ENCODE data around the gene ALDH2.
"Not testable (repeated sequence)": the region's sequence is repeated elsewhere in the genome, so short reads cannot be mapped to it uniquely, and the experiment has no call there.

Gene ALDH2

DNA sequence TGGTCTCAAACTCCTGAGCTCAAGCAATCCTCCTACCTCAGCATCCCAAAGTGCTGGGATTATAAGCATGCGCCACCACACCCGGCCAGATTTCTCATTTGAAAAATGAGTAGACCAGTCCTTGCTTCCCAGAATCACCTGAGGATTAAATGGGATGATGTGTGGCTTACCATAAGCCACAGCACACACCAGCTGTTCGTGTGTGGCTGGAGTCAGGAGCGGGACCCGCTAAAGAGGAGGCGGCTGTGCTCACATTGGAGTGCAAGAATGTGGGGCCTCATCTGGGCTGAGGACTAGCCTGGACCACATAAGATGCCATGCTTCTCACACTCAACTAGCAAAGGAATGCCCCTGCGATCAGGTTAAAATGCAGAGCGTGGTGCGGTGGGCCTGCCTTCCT lies 6.7 kb upstream of the ALDH2 start:
- DNase-seq, result no peak

GRCh38 chr12:111761099-111761498 lies 5.6 kb upstream of the ALDH2 start:
- no peak for DNase-seq

- no peak for DNase-seq
Measured at GRCh38 chr12:111761706-111762105, 5.0 kb upstream of the ALDH2 start.

- DNase-seq, result not testable (repeated sequence)
Measured at GRCh38 chr12:111763552-111763951, 3.2 kb upstream of the ALDH2 start.

- no peak for DNase-seq
Measured at GRCh38 chr12:111764120-111764821, 2.5 kb upstream of the ALDH2 start.

- DNase-seq, result no peak
Measured at GRCh38 chr12:111767362-111768158, 827 bp downstream of the ALDH2 start.

DNA sequence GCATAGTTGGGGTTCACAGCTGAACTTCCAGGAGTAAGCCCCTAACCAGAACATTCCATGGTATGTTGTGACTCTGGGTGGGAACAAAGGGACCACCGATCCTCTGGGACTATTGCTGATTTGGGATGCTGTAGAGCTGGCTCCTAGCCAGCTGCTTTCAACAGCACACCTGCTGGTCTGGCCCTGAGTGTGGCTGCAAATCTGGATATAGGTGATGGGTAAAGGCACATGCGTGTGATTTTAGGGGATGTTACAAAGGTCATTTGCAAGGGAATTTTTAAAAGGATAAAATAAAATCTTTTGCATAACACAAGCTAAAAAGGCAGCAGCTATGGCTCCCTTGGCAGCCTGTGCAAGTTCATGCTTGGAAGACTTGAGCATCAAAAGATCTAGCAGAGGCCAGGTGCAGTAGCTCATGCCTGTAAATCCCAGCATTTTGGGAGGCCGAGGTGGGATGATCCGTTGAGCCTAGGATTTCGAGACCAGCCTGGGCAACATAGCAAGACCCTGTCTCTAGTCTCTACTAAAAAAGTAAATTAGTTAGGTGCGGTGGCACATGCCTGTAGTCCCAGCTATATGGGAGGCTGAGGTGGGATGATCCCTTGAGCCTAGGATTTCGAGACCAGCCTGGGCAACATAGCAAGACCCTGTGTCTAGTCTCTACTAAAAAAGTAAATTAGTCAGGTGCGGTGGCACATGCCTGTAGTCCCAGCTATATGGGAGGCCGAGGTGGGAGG lies 1.6 kb downstream of the ALDH2 start:
- DNase-seq, result no peak

DNA sequence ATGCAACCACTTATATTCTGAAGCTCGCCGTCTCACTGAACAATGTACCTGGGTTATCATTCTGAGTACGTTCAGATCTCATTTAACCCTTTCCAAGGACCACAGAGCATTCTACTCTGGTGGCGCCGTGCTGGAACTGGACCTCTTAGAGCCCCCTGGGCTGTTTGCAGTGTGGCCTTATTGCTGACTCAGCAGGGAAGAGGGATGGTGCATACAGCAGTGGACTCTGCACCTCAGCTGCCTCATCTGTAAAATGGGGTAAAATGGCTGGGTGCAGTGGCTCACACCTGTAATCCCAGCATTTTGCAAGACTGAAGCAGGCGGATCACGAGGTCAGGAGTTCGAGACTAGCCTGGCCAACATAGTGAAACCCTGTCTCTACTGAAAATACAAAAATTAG lies 2.9 kb downstream of the ALDH2 start:
- DNase-seq, result no peak

GRCh38 chr12:111773801-111774551 lies 7.2 kb downstream of the ALDH2 start:
- no peak for DNase-seq

- no peak for DNase-seq
Measured at GRCh38 chr12:111775205-111776193, 8.8 kb downstream of the ALDH2 start.

DNA sequence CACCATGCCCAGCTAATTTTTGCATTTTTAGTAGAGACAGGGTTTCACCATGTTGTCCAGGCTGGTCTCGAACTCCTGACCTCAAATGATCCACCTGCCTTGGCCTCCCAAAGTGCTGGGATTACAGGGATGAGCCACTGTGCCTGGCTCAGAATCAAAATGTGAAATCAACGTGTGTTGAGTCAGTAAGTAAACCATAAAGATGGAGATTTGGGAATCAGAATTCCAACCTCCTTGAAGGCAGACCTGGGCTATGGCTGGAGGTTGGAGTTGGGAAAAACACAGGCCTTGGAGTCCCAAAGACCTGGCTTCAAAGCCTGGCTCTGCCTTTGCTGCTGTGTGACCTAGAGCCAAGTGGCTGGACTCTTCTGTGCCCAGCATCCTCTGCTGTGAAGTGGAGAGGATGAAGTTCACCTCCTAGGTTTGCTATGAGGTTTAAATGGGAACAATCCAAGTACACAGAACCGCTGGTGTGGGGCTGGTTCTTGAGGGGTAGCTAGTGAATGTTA lies 10.2 kb downstream of the ALDH2 start:
- DNase-seq, result no peak

DNA sequence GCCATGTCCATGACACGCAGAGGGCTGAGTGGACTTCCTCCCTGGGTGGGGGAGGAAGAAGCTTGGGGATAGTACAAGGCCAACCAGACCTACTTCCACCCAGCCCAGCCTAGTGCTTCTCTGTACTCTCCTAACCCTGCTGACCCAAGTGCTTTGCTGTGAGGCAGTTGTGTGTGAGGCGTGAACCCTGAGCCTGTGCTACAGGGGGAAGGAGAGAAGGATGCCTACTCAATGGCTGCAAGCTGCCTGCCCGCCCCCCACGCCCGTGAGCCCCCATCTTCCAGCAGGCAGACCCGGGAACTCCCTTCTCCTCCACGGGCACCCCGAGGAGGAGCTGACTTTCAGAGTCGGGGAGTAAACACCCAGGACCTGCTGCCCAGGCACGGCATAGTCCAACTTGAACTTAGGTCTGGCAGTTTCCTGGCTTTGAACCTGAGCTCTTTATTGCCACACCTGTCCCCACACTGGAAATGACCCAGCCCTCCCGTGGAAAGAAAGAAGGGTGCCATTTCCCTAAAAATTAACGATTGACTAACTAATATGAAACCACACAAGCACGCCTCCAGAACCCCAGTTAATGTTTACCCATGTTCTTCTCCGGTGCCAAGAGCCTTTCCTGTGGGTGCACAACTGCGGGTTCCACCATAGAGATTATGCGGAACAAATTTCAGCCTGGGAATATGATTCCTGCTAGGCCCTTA lies 10.8 kb downstream of the ALDH2 start:
- no peak for DNase-seq

DNA sequence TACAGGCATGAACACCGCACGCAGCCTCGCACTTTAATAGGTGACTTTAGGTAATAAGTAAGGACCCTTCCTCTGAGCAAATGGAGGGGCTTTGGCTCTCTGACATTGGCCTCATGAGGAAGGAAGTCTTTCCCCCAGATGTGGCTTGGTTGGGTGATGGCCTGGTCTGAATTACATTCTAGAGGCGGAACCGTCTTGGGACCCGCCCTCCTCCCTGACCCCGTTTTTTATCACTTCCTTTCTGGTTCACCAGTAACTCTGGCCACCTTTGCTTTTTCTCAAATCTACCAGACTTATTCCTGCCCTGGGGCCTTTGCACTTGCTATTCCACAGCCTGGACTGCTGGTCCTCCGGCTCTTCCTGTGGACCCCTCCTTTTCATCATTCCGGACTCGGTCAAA lies 13.4 kb downstream of the ALDH2 start:
- DNase-seq, result no peak

DNA sequence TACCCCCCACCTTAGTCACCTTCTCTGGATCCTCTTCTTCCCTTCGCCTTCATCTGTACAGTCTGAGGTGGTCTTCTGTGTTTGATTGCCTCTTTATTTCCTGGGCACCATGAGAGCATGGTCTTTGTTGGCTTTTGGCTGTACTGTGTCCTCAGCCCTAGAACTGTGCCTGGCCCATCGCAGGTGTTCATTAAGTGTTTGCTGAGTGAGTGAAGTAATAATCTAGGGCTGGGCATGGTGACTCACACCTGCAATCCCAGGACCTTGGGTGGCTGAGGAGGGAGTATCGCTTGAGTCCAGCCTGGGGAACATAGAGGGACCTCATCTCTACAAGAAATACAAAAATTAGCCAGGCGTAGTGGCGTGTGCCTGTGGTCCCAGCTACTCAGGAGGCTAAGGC lies 13.9 kb downstream of the ALDH2 start:
- no peak for DNase-seq

DNA sequence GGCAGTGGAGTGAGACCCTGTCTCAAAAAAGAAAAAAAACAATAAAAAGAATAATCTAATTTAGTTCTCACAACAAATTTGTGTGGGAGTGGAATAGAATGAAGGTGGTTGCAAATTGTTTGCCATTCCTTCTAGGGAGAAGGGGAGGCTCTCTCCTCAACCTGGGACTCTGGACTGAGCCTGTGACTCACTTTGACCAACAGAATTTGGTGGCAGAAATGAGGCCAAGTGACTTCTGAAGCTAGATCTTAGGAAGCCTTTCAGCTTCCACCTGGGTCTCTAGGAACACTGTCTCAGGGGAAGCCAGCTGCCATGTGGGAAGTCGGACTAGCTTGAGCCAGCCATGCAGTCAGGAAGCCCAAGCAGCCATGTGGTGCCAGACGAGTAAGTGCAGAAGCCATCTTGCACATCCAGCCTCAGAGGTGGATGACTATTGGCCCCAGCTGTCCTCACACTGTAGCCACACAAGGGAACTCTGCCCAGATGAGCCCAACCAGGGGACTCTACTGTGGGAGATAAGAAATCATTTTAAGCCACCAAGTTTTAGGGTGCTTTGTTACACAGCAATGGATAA lies 14.4 kb downstream of the ALDH2 start:
- no peak for DNase-seq

DNA sequence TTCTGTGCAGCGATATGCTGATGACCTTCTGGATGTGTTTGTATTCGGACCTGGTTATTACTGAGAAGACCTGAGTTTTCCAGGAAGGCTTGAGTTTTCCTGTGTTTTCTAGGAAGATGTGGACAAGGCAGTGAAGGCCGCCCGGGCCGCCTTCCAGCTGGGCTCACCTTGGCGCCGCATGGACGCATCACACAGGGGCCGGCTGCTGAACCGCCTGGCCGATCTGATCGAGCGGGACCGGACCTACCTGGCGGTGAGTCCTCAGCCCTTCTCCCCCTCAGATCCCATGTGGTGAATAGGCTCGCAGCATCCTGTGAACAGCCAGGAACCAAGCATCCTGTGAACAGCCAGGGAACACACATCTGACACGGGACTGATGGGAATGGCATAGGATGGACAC lies 16.3 kb downstream of the ALDH2 start:
- DNase-seq, result no peak

DNA sequence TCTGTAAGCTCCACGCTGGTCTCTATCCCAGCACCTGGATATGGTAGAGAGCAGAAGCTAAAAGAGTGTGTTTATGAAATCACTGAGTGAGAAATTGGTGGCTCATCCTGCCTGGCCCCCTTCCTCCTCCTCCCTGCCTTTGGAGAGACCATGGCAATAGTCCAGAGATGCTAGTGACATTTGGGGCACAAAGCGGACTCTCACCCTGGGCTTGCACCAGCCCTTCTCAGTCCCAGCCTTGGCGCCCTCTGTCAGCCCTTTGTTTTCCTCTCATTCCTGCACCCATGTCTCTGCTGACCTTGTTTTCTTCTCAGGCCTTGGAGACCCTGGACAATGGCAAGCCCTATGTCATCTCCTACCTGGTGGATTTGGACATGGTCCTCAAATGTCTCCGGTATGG lies 18.2 kb downstream of the ALDH2 start:
- no peak for DNase-seq

- DNase-seq, result no peak
Measured at GRCh38 chr12:111785651-111786050, 18.9 kb downstream of the ALDH2 start.

- no peak for DNase-seq
Measured at GRCh38 chr12:111788178-111788654, 21.5 kb downstream of the ALDH2 start.

DNA sequence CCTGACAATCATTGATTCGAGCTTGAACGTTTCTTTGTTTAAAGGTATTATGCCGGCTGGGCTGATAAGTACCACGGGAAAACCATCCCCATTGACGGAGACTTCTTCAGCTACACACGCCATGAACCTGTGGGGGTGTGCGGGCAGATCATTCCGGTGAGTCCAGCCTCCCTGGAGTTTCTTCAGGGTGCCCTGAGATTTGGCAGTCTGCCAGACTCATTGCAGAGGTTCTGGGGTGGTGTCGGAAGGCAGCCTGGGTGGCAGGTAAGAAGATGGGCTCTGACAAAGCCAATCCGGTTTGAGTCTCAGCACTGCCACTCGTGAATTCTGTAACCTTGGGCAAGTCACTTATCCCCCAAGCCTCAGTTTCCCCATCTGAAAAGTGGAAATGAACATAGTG lies 23.0 kb downstream of the ALDH2 start:
- DNase-seq, result no peak
